SU-DHL-6 (cell line): ENCODE results near the gene VIM.

Experiments
- H2AFZ ChIP-seq: fragments of 200-600 bp; sonication (generic); 2 replicates; pipeline ENCODE4 v1.6.1; 2014; ENCODE audit warnings: low read depth, mild to moderate bottlenecking, moderate library complexity, mixed read lengths, antibody characterized with exemption, low read length; ENCODE audit not compliant: severe bottlenecking
- H3F3A ChIP-seq: fragments of 200-600 bp; shearing (Covaris generic); 2 replicates; pipeline ENCODE4 v1.6.0; 2016; ENCODE audit warnings: antibody characterized with exemption, mild to moderate bottlenecking; ENCODE audit not compliant: insufficient read depth
- H3K27ac ChIP-seq: fragments of 200-600 bp; sonication (generic); 2 replicates; pipeline ENCODE4 v1.5.1; 2016; ENCODE audit warnings: low read depth, mild to moderate bottlenecking, low read length, moderate library complexity, mixed read lengths
- H3K27me3 ChIP-seq: fragments of 200-600 bp; sonication (generic), shearing (Covaris generic); 2 replicates; pipeline ENCODE4 v1.6.0; 2014; ENCODE audit warnings: mild to moderate bottlenecking, low read length
- H3K36me3 ChIP-seq: fragments of 200-600 bp; sonication (generic); 2 replicates; pipeline ENCODE4 v1.6.1; 2014; ENCODE audit warnings: mild to moderate bottlenecking, low read length, mixed read lengths
- H3K4me2 ChIP-seq: fragments of 300-600, 200-600 bp; shearing (Covaris generic), sonication (generic); 2 replicates; pipeline ENCODE4 v1.6.0; 2014; ENCODE audit warnings: low read length, low read depth, mild to moderate bottlenecking; ENCODE audit not compliant: poor library complexity, severe bottlenecking
- H3K4me3 ChIP-seq: fragments of 200-600 bp; sonication (generic); 2 replicates; pipeline ENCODE4 v1.5.1; 2014; ENCODE audit warnings: antibody characterized with exemption, low read length, mild to moderate bottlenecking, mixed read lengths; ENCODE audit not compliant: insufficient read depth, poor library complexity, severe bottlenecking
- H3K79me2 ChIP-seq: fragments of 200-600 bp; sonication (generic); 2 replicates; pipeline ENCODE4 v1.6.1; 2014; ENCODE audit warnings: mild to moderate bottlenecking, low read length, moderate library complexity; ENCODE audit not compliant: insufficient read depth
- H3K9ac ChIP-seq: fragments of 200-600 bp; sonication (generic); 2 replicates; pipeline ENCODE4 v1.7.0; 2014; ENCODE audit warnings: mild to moderate bottlenecking, low read length
- H3K9me2 ChIP-seq: fragments of 200-600 bp; sonication (generic); replicated peaks from 2 replicates; pipeline ENCODE4 v1.6.1; 2014; ENCODE audit warnings: low read length; ENCODE audit not compliant: insufficient read depth
- H3K9me3 ChIP-seq: fragments of 200-600 bp; sonication (generic); 2 replicates; pipeline ENCODE4 v1.6.1; 2014; ENCODE audit warnings: low read length, mixed read lengths; ENCODE audit not compliant: insufficient read depth
- H4K20me1 ChIP-seq: fragments of 200-600 bp; sonication (generic); 2 replicates; pipeline ENCODE4 v1.6.1; 2014; ENCODE audit warnings: low read depth, mild to moderate bottlenecking, antibody characterized with exemption, low read length, moderate library complexity, mixed read lengths
- EZH2phosphoT487 ChIP-seq: fragments of 200-600 bp; sonication (generic), shearing (Covaris generic); conservative IDR thresholded peaks from 2 replicates; pipeline ENCODE4 v1.6.1; 2018; ENCODE audit warnings: mild to moderate bottlenecking, antibody characterized with exemption, low read length, moderate library complexity, mixed read lengths
- TF ChIP-seq, protein P1 (sequence below): fragments of 200-600 bp; sonication (generic); IDR thresholded peaks from one replicate; pipeline ENCODE4 v1.5.1; 2017; ENCODE audit warnings: antibody characterized with exemption, mild to moderate bottlenecking, low read length, moderate library complexity; ENCODE audit not compliant: insufficient read depth, poor library complexity, severe bottlenecking

VIM gene

GRCh38 chr10:17196573-17196972 is 31.5 kb upstream of the VIM start:
- Histone ChIP-seq H3K4me2 (no peak overlapping the region), H2AFZ (no peak overlapping the region)

GRCh38 chr10:17199351-17199804 is 28.7 kb upstream of the VIM start:
- H3K9me3 ChIP-seq = no peaks in the 10 kb centered on the region
- no peak overlapping the region for H2AFZ ChIP-seq
- no peaks in the 10 kb centered on the region for H4K20me1 ChIP-seq
- H3K4me2 ChIP-seq = no peak overlapping the region
- H3K27me3 ChIP-seq = no peaks in the 10 kb centered on the region
- H3K9ac ChIP-seq = no peak overlapping the region
- H3K27ac ChIP-seq = no peak overlapping the region
- no peaks in the 10 kb centered on the region for H3K36me3 ChIP-seq
- TF ChIP-seq, protein P1, sequence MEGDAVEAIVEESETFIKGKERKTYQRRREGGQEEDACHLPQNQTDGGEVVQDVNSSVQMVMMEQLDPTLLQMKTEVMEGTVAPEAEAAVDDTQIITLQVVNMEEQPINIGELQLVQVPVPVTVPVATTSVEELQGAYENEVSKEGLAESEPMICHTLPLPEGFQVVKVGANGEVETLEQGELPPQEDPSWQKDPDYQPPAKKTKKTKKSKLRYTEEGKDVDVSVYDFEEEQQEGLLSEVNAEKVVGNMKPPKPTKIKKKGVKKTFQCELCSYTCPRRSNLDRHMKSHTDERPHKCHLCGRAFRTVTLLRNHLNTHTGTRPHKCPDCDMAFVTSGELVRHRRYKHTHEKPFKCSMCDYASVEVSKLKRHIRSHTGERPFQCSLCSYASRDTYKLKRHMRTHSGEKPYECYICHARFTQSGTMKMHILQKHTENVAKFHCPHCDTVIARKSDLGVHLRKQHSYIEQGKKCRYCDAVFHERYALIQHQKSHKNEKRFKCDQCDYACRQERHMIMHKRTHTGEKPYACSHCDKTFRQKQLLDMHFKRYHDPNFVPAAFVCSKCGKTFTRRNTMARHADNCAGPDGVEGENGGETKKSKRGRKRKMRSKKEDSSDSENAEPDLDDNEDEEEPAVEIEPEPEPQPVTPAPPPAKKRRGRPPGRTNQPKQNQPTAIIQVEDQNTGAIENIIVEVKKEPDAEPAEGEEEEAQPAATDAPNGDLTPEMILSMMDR = no peak
- no peak for TF ChIP-seq EZH2phosphoT487
- no peaks in the 10 kb centered on the region for H3F3A ChIP-seq
- no peak overlapping the region for H3K4me3 ChIP-seq
- no peaks in the 10 kb centered on the region for H3K79me2 ChIP-seq
- H3K9me2 ChIP-seq = no peaks in the 10 kb centered on the region

More at GRCh38 chr10:17196573-17196972, 31.5 kb upstream of the VIM start:
- H3K36me3 ChIP-seq = no peaks in the 10 kb centered on the region
- no peaks in the 10 kb centered on the region for H3F3A ChIP-seq
- TF ChIP-seq EZH2phosphoT487 = no peak
- TF ChIP-seq, protein P1 = no peak
- H3K27ac ChIP-seq = no peak overlapping the region
- H3K9me2 ChIP-seq = no peaks in the 10 kb centered on the region
- no peaks in the 10 kb centered on the region for H4K20me1 ChIP-seq
- H3K27me3 ChIP-seq = no peaks in the 10 kb centered on the region
- H3K9ac ChIP-seq = no peak overlapping the region
- H3K9me3 ChIP-seq = no peaks in the 10 kb centered on the region
- H3K4me3 ChIP-seq = no peak overlapping the region
- H3K79me2 ChIP-seq = no peaks in the 10 kb centered on the region

GRCh38 chr10:17200001-17200911 is 27.8 kb upstream of the VIM start:
- no peaks in the 10 kb centered on the region for H3K9me3 ChIP-seq
- H3K4me3 ChIP-seq = peak overlapping the region; percentile 79
- H3K9ac ChIP-seq = peak overlapping the region; percentile 75
- peak overlapping the region; percentile 99 for H2AFZ ChIP-seq
- no peaks in the 10 kb centered on the region for H3K36me3 ChIP-seq
- H3K27ac ChIP-seq = no peak overlapping the region
- no peaks in the 10 kb centered on the region for H3K27me3 ChIP-seq
- peak overlapping the region; percentile 90 for H3K4me2 ChIP-seq
- no peaks in the 10 kb centered on the region for H4K20me1 ChIP-seq
- H3K79me2 ChIP-seq = no peaks in the 10 kb centered on the region
- no peak for TF ChIP-seq EZH2phosphoT487
- TF ChIP-seq, protein P1 = no peak
- no peaks in the 10 kb centered on the region for H3K9me2 ChIP-seq
- H3F3A ChIP-seq = no peaks in the 10 kb centered on the region
